GM20431 (cell line): ENCODE data around the gene TENT4B.

Experiments
- in situ Hi-C: fragments of 300-500 bp; cut with MseI, MboI; formaldehyde crosslinking; loops from one replicate; pipeline ENCODE4 v1.15.0; 2020; ENCODE audit warnings: low sequenced_read_pairs; ENCODE audit not compliant: unreplicated experiment

TENT4B gene

GRCh38 chr16:50224286-50224685 is 71.2 kb downstream of the TENT4B start:
- in situ Hi-C loops = no loop called here

DNA sequence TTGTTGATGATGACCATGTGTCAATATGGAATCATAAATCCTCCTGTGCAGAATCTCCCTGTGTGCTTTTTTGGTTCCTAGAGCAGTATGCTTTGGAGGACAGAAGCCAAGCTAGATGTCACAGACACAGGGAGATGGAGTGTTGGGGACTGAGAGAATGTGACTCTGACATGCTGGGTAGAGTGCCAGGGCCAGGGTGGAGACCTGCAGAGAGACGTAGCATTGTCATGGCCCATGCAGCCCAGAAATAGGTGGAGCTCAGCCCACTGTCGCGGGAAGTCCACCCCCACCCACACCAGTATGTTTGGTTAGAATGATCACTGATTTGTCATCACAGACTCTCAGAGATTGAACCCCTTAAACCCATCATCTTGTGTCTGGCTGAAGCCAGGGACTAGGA is 74.0 kb downstream of the TENT4B start:
- in situ Hi-C loops = loop anchor here (25.0 kb wide), 1 partner anchor 135 kb away; the partner anchor contains the start of gene BRD7

- in situ Hi-C loops = loop anchor here (25.0 kb wide), 1 partner anchor 135 kb away; the partner anchor contains the start of gene BRD7
Measured at GRCh38 chr16:50227665-50228064, 74.6 kb downstream of the TENT4B start.

GRCh38 chr16:50228364-50228868 is 75.3 kb downstream of the TENT4B start:
- in situ Hi-C loops = loop anchor here (25.0 kb wide), 1 partner anchor 134 kb away; the partner anchor contains the start of gene BRD7

- in situ Hi-C loops = loop anchor here (25.0 kb wide), 1 partner anchor 133 kb away; the partner anchor contains the start of gene BRD7
Measured at GRCh38 chr16:50229149-50229726, 76.1 kb downstream of the TENT4B start.

DNA sequence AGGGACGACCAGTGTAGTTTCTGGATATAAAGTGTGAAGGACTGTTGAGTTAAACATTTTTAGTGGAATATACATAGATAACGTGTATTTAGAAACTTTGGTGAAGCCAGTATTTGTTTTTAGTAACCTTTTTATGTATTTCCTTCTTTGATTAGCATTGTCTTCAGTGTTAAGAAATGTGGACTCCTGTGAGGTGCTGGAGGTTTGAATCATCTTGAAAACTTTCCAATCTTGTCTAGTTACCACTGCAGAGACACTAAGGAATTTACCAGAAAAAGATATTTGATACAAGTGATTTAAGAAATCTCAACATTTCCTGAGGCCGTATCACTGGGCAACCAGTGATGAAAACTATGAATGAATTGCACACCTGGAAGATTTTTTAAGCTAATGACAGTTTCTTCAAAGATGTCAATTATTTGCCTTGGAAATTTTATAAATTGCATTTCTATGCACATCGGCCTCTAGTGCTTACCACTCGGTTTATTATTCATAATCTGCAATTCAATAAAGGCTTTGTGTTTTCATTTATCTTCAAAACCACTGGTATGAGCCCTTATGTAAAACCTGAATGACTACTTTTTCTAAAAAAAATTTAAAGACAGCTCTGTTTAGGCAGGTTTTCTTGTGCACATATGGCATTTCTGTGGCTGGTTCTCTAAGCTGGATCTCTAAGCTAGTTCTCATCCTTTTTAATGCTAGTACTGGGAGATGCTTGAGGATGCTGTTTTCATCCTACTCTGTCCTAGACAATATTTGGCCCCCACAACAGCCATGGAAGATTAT is 81.9 kb downstream of the TENT4B start:
- in situ Hi-C loops = loop anchor here (25.0 kb wide), 1 partner anchor 127 kb away; the partner anchor contains the start of gene BRD7

DNA sequence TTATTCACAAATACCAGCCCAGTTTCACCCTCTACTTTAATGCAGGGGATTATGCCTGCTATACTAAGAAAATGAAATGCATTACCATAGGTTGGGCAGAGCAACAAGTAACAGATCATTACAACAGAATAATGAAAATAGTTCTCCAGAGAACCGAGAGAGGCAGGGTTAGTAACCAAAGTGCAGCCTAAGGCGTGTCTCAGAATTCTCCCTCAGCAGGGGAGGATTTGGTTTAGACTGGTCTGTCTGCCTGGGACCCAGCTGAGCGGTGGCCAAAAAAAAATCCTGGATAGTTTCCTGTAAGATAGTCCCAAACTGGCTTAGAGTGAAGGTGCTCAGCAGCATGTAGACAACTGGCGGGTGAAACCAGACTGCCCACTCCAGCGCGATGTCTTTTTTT is 82.5 kb downstream of the TENT4B start:
- in situ Hi-C loops = loop anchor here (25.0 kb wide), 1 partner anchor 127 kb away; the partner anchor contains the start of gene BRD7

DNA sequence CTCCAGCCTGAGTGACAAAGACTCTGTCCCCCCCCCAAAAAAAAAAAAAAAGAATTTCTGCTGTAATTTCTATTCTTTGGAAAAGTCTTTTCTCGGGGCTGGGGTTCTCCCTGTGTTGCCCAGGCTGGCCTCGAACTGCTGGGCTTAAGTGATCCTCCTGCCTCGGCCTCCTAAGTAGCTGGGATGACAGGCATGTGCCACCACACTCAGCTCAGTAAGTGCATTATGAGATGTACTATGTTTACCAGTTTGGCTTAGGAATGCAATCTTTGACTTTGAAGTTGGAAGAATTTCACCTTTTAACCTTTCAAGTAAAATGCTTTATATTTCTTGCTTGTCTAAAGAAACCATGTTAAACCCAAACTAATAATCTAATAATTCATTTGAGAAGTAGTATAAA is 85.2 kb downstream of the TENT4B start:
- in situ Hi-C loops = loop anchor here (25.0 kb wide), 1 partner anchor 124 kb away; the partner anchor contains the start of gene BRD7

DNA sequence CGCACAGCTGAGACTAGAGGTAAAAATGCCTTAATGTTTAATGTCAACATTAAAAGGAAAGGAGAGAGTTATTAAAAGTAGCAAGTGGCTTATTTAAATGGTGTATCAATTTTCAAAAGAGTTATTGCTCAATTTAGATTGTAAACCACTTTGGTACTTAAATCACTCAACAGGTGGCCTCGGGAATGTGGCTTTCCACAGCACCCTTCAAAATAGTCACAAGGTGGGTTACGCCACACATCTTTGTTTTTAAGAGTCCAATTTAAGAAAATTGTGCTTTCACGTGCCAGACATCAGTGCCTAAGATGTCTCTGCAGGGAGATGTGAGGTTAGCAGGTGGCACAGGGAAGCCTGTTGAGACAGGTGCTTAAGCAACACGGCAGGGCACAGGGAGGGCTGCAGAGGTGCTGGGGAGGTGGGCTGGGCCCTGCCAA is 85.8 kb downstream of the TENT4B start:
- in situ Hi-C loops = loop anchor here (25.0 kb wide), 1 partner anchor 123 kb away; the partner anchor contains the start of gene BRD7

GRCh38 chr16:50243024-50243423 is 89.9 kb downstream of the TENT4B start:
- in situ Hi-C loops = loop anchor here (25.0 kb wide), 1 partner anchor 119 kb away; the partner anchor contains the start of gene BRD7

- in situ Hi-C loops = loop anchor here (25.0 kb wide), 1 partner anchor 118 kb away; the partner anchor contains the start of gene BRD7
Measured at GRCh38 chr16:50244140-50244503, 91.0 kb downstream of the TENT4B start.

DNA sequence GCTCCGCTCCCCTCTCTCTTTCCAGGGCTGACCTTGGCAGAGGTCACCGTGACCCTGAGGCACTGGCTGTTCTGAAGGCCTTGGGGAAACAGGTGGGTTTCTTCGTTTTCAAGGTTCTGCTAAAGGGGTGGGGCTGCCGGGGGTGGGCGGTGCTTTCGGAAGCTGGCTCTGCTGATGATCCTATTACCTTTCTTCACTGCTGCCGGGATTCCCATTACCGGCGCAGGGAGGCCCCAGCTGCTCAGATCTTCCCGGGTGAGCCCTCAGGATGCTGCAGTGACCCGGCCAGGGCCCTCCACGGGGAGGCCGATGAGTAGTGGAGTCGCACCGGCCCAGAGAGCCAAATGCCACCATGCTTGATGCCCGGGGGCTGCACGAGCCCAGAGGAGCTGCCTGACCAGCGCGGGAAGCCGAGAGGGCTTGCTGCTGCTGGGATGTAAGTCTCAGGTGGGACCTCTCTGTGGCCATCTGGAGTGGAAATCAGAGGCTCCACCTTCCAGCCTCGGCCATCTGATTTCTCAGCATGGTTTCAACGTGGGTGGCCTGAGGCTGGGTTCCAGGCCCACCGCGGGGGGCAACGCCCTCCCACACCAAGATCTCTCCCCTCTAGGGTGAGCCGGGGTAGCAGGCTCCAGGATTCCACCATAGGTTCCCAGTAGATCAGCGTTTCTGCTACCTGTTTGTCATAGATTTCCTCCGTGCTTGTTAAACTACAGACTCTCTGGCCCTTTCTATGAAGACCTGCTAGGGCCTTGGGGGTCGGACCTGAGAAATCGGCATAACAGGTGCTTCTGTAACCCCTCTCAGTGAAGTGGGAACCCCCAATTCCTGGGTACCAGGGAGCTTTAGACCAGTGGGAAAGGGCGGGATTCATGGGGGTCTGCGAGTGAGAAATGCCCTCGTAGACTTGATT is 91.7 kb downstream of the TENT4B start:
- in situ Hi-C loops = loop anchor here (25.0 kb wide), 1 partner anchor 118 kb away; the partner anchor contains the start of gene BRD7

DNA sequence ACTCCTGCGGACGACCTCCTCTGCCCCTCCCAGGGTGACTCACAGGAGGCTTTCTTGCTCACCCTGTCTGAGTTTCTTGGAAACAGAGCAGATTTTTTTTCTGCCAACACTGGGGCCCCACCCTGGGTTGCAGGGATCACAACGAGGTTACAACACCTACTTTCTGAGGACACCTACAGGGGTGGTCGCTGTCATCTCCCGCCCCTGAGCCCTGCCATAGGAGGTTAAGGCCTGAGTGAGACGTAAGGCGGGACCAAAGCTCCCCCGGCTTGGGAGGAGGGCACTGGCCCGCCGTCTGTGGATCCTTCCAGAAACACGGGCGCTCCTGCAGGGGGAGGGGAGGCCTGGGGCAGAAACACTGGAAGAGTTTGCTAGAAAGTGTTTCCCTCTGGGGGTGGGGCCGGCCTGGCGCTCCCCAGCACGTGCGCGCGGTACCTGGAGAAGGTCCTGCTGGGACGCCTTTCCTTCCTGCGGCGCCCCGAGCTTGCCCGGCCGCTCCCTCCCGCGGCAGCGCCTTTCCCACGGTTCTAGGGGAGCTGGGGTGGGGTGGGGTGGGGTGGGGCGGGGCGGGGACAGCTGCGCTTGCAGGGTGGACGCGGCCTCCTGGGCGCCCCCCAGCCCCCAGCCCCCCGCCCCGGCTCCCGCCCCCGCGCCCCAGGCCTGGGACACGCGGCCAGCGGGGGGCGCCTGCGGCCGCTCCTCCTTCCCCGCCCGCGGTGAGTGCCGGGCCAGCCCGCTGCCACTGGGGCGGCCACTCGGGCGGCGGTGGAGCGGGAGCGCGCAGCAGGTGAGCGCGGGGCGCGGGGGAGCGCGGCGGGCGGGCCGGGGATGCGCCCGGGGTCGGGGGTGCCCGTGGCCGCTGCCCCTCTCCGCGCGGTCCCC is 92.6 kb downstream of the TENT4B start:
- in situ Hi-C loops = loop anchor here (25.0 kb wide), 1 partner anchor 117 kb away; the partner anchor contains the start of gene BRD7

GRCh38 chr16:50246299-50247122 is 93.4 kb downstream of the TENT4B start:
- in situ Hi-C loops = loop anchor here (25.0 kb wide), 1 partner anchor 116 kb away; the partner anchor contains the start of gene BRD7

GRCh38 chr16:50247123-50247905 is 94.2 kb downstream of the TENT4B start:
- in situ Hi-C loops = loop anchor here (25.0 kb wide), 1 partner anchor 115 kb away; the partner anchor contains the start of gene BRD7

DNA sequence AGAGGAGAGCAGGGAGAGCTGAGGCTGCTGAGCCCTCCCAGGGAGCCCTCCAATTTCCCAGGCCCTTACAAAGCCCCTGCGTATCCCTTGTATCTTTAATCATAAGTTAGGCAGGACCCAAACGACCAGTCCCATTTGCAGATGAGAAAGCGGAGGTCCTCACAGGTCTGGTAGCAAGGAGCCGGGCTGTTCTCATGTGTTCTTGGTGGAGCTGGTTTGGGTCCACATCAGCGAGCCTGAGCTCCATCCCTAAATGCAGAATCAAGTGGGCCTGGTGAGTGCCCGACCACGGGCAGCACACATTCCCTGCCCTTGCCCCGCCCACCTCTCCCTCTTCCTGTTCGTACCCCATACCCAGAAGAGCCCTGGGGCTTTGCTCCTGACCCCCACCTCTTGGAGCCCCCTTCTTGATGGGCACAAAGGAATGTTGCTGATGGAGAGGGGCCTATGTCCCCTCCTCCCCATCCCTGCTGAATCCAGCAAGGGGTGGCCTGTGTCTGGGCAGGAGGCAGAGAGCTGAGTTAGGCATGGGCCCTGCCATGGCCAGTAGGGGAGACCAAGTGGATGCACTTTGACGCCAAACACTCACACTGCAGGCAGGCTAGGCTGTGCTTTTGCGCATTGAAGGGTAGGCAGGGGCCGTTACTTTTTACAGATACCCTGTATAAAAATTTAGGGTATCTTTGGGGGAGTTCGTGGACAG is 95.0 kb downstream of the TENT4B start:
- in situ Hi-C loops = loop anchor here (25.0 kb wide), 1 partner anchor 114 kb away; the partner anchor contains the start of gene BRD7
